GM18909 (cell line): Measurements from ENCODE around the gene CCNL2.
"Not testable (repeated sequence)": the region's sequence is repeated elsewhere in the genome, so short reads cannot be mapped to it uniquely, and the experiment has no call there.

Experiments
- ATAC-seq: cut with Tn5 transposase; IDR thresholded peaks from one replicate; pipeline ENCODE4 v1.9.1; 2021; ENCODE audit warnings: mild to moderate bottlenecking; ENCODE audit not compliant: unreplicated experiment, poor library complexity

CCNL2 gene

GRCh38 chr1:1377540-1378205 lies 21.5 kb downstream of the CCNL2 start:
- ATAC-seq, result no peak

- no peak for ATAC-seq
These were observed 22.4 kb downstream of the CCNL2 start for GRCh38 chr1:1376551-1377226.

DNA sequence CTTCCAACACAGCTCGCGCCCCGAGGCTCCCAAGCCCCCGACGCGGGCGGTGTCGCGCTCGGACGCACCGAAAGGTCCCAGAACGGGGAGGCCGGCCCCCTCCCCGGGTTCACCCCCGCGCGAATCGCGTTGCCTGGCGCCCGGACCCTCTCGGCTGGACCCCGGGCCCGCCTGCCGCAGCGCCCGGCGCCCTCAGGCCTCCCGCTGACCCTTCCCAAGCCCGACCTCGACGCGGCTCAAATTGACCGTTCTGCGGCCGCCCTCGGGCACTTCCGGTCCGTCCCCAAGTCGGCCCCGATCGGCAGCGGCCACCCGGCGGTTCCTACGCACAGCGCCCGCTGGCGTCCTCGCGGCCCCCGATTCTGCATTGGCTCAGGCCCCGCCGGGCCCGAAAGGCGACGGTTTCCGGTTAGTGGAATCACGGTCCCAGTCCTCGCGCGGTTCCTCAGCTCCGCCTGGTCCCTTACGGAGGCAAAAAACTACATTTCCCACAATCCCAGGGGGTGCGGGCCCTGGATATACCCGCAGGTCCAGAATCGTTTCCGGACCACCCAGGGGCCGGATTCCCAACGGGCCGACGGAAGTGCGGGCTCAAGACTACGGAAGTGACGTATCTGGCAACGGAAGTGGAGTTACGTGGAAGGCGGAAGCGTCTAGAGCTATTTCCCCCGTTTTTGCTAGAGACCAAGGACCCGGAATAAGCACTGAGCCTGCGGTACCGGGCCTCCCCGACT lies 24.0 kb downstream of the CCNL2 start, which contains the start of gene AURKAIP1:
Gene AURKAIP1, minus strand, starts transcription at position 279 of the 734 bp plus-strand sequence. CDS start 451 bp downstream, outside the sequence.
- ATAC-seq, result peak; percentile 88

- peak; percentile 10 for ATAC-seq
These were observed 24.6 kb downstream of the CCNL2 start for GRCh38 chr1:1374589-1374928.

- no peak for ATAC-seq
These were observed 25.1 kb downstream of the CCNL2 start for GRCh38 chr1:1373815-1374588.

- no peak for ATAC-seq
These were observed 25.9 kb downstream of the CCNL2 start for GRCh38 chr1:1373051-1373814.

DNA sequence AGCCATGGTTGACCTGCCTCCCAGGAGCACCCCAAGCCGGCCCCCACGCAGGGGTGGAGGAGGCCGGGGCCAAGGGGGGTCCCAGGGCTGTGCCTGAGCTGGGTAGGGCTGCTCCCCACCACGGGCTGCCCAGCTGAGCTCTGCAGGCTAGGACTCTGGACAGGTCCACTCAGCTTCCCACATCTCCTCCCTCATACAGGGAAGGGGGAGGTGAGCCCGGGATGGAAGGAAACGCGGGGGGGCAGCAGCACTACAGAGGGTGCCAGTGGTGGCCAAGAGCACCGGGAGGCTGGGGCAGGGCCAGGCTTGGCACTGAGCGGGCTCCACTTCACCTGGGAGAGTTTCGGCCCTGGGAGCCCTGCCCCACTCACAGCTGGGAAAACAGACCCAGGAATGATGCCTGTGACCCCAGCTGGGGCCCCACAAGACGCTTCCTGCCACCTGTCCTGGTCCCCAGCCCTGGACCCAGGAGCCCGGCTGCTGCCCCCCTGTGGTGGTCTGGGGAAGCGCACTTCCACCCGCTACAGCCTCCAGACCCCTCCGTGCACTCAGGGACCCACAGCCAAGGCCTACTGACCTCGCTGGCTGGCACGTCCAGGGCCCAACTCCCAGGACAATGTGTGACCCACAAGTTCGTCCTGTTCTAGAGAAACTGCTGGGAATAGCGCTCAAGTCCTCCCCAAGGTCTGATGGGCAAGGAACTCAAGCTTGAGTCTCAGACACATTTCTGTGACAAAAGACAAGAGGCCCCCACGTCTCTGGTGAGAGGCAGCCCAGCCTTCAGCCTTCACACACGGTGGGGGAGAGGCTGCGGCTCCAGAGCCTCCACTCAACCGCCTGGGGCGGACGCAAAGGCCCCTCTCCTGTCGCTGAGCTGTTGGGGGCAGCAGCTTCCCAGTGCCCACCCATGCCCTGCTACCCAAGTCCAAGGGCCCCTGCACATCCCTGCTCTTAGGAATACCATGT lies 27.1 kb downstream of the CCNL2 start:
- no peak for ATAC-seq

DNA sequence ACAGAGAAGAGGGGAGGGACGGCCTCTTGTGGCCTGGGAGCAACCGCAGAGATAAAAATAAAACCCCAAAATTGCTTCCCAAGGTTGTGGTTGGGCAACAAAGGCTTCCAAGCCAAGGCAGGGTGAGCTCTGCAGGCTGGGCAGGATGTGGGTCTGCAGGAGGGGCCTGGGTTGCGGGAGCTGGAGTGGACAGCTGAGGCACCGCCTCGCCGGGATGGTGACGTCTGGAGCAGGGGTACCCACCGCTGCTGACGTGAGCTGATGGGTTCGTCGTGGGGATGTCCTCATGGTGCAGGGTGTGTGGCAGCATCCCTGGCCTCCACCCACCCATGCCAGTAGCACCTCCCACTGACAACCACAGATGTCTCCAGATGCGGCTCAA lies 27.8 kb downstream of the CCNL2 start:
- no peak for ATAC-seq

- ATAC-seq, result no peak
These were observed 28.3 kb downstream of the CCNL2 start for GRCh38 chr1:1370771-1371300.

- not testable (repeated sequence) for ATAC-seq
These were observed 29.0 kb downstream of the CCNL2 start for GRCh38 chr1:1370094-1370493.

GRCh38 chr1:1367315-1367714 lies 31.8 kb downstream of the CCNL2 start:
- ATAC-seq, result no peak

DNA sequence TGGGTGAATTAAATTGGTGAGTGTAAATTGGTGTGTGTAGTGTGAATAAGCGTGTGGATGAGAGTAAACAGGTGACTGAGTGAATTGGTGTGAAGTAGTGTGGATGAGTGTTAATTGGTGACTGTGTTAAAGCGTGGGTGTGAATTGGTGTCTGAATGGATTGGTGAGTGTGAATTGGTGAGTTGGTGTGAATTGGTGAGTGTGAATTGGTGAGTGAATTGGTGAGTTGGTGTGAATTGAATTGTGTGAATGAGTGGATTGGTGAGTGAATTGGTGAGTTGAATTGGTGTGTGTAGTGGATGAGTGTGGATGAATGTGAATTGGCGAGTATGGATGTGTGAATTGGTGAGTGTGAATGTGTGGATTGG lies 32.5 kb downstream of the CCNL2 start:
- ATAC-seq, result no peak

DNA sequence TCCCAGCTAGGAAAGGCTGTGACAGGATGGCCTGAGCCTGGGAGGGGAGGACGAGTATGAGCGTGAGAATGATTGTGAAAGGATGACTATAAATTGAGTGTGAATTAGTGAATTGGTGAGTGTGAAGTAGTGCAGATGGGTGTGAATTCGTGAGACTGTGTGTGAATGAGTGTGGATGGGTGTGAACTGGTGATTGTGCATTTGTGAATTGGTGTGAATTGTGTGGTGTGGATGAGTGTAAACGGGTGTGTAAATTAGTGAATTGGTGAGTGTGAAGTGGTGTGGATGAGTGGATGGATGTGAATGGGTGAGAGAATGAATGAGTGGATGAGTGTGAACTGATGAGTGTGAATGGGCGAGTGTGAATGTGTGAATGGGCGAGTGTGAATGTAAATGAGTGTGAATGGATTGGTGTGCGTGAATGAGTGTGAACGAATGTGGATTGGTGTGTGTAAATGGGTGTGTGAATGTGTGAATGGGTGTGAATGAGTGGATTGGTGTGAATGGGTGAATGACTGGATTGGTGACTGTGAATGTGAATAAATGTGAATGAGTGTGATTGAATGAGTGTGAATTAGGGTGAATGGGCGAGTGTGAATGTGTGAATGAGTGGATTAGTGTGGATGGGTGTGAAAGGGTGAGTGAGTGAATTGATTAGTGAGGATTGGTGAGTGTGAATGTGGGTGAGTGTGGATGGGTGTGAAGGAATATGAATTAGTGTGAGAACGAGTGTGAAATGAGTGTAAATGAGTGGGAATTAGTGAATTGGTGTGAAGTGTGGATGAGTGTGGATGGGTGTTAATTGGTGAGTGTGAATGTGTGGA lies 33.0 kb downstream of the CCNL2 start:
- ATAC-seq, result no peak

- ATAC-seq, result no peak
These were observed 34.9 kb downstream of the CCNL2 start for GRCh38 chr1:1364266-1364665.

DNA sequence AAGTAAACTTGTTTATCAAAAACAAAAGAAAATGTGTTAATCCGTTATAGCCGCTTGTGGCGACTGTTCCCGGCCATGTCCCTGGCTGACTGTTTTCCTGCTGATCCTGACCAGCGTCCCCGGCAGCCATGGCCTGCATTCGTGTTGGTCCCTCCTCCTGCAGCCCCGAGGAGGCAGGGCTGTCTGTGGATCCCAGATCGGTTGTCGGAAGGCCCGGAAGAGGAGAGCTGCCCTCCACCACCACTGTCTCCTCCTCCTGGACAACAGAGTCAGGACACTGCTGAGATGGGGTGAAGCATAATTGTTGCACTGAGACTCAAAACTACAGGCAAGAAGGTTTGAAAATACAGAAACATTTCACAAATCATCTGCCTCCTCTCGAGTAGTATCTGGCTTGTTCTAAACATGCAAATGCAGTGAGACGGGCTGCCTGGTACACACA lies 37.1 kb downstream of the CCNL2 start:
- no peak for ATAC-seq

- ATAC-seq, result no peak
These were observed 37.7 kb downstream of the CCNL2 start for GRCh38 chr1:1361233-1361981.

DNA sequence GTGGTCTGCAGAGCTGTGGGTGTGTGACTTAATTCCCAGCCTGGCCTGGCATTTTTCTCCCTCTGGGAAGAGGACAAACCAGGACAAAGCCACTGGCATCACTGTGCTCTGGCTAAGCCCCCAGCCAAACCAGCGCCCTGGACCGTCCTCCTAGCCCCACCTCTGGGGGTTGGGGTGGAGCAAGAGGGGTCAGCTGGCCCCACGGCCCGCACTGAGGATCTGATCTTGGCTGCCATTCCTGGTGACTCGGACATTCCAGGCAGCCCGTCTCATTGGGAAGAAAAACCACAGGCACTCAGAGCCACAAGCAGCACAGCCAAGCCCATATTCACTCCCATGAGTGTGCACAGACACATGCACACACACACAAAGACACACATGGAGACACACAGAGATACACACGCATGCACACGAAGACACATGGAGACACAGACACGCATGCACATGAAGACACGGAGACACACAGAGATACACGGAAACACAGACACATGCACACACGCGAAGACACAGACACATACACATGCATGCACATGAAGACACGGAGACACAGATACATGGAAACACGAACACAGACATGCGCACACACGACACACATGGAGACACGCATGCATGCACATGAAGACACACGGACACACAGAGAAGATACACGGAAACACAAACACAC lies 38.5 kb downstream of the CCNL2 start:
- ATAC-seq, result no peak
